H1 (cell line): Measurements from ENCODE around the gene AP3S1. TPM values are rescaled to one million over a fixed set of nuclear protein-coding genes. Genes with fewer than 3 reads are reported as not detected.
A peak's percentile ranks its signal among the peaks of the same experiment; 100 is the strongest.

ENCODE experiments used
- ASH2L ChIP-seq: fragments of 200-600, 300-600 bp; sonication (generic); IDR thresholded peaks from one replicate; pipeline ENCODE4 v1.7.1; 2017; ENCODE audit warnings: low read length
- BCL11A ChIP-seq, 2 experiments: IDR thresholded peaks; one replicate each; pipeline ENCODE4 v1.6.1; 2011; ENCODE audit warnings: low read depth in 2 of 2, low read length in 2 of 2, mild to moderate bottlenecking in 2 of 2
- CBX8 ChIP-seq: fragments of 300-800, 300-1000 bp; sonication (generic); IDR thresholded peaks from 2 replicates; pipeline ENCODE4 v1.7.1; 2016; ENCODE audit warnings: low read depth, low read length, borderline replicate concordance
- CEBPB ChIP-seq: IDR thresholded peaks from 2 replicates; pipeline ENCODE4 v1.6.1; 2012; ENCODE audit warnings: low read depth, low read length
- CREB1 ChIP-seq: IDR thresholded peaks from 2 replicates; pipeline ENCODE4 v1.6.1; 2012; ENCODE audit warnings: inconsistent platforms
- CTBP2 ChIP-seq: IDR thresholded peaks from 2 replicates; pipeline ENCODE4 v1.7.0; 2011; ENCODE audit warnings: borderline replicate concordance, mild to moderate bottlenecking, moderate library complexity, mixed read lengths, low read length; ENCODE audit not compliant: insufficient read depth, insufficient read length
- EZH2 ChIP-seq: fragments of 200-600 bp; sonication (generic); IDR thresholded peaks from 2 replicates; pipeline ENCODE4 v1.7.1; 2012; ENCODE audit warnings: low read depth, mild to moderate bottlenecking, moderate library complexity, low read length, inconsistent platforms; ENCODE audit not compliant: severe bottlenecking
- HDAC6 ChIP-seq: IDR thresholded peaks from one replicate; pipeline ENCODE4 v1.7.1; 2012; ENCODE audit warnings: low read depth, mild to moderate bottlenecking, inconsistent platforms, low read length, moderate library complexity
- JUN ChIP-seq: IDR thresholded peaks from 2 replicates; pipeline ENCODE4 v1.6.1; 2011; ENCODE audit warnings: low read depth, mild to moderate bottlenecking, improper control_type of control experiment, low read length
- KDM1A ChIP-seq: fragments of 200-600, 300-600 bp; sonication (generic); IDR thresholded peaks from 2 replicates; pipeline ENCODE4 v1.7.1; 2016; ENCODE audit warnings: mild to moderate bottlenecking, low read length, borderline replicate concordance
- KDM5A ChIP-seq: fragments of 200-600 bp; IDR thresholded peaks from 2 replicates; pipeline ENCODE4 v1.7.1; 2012; ENCODE audit warnings: mild to moderate bottlenecking, low read length, inconsistent platforms, mixed read lengths
- NRF1 ChIP-seq: IDR thresholded peaks from 2 replicates; pipeline ENCODE4 v1.6.1; 2011; ENCODE audit warnings: mild to moderate bottlenecking, low read depth, low read length, improper control_type of control experiment
- PHF8 ChIP-seq: fragments of 200-600 bp; sonication (generic); conservative IDR thresholded peaks from 2 replicates; pipeline ENCODE4 v1.7.1; 2012; ENCODE audit warnings: low read depth, mild to moderate bottlenecking, inconsistent platforms, low read length, moderate library complexity
- POLR2AphosphoS5 ChIP-seq: IDR thresholded peaks from 2 replicates; pipeline ENCODE4 v1.6.1; 2011; ENCODE audit warnings: low read depth, low read length
- POU5F1 ChIP-seq: IDR thresholded peaks from 2 replicates; pipeline ENCODE4 v1.6.1; 2011; ENCODE audit warnings: low read depth, mild to moderate bottlenecking, low read length, moderate library complexity
- RBBP5 ChIP-seq: IDR thresholded peaks from 2 replicates; pipeline ENCODE4 v1.7.1; 2012; ENCODE audit warnings: low read depth, mild to moderate bottlenecking, inconsistent platforms, low read length, moderate library complexity, borderline replicate concordance
- RNF2 ChIP-seq: fragments of 200-900, 300-1000 bp; sonication (generic); IDR thresholded peaks from 2 replicates; pipeline ENCODE4 v1.7.1; 2016; ENCODE audit warnings: borderline replicate concordance, low read depth, mild to moderate bottlenecking, antibody characterized with exemption, low read length; ENCODE audit not compliant: poor library complexity, severe bottlenecking; ENCODE audit errors: missing control alignments
- RXRA ChIP-seq: IDR thresholded peaks from 2 replicates; pipeline ENCODE4 v1.6.1; 2011; ENCODE audit warnings: low read depth, mild to moderate bottlenecking, low read length, moderate library complexity; ENCODE audit not compliant: insufficient read depth
- SP4 ChIP-seq: IDR thresholded peaks from 2 replicates; pipeline ENCODE4 v1.6.1; 2012; ENCODE audit warnings: low read length, inconsistent platforms
- YY1 ChIP-seq: IDR thresholded peaks from 2 replicates; pipeline ENCODE4 v1.6.1; 2011; ENCODE audit warnings: low read depth, mild to moderate bottlenecking, low read length
- polyA plus RNA-seq, 7 experiments: library from polyadenylated mRNA; depleted of rRNA in 3 of 7; stranded (reverse) in 5 of 7; unstranded in 2 of 7; fragments of >200 nt in 5 of 7; fragments of 200-250 nt in 2 of 7; gene quantifications; 1 replicate in 5 of 7; 2 replicates in 1 of 7; 4 replicates in 1 of 7; pipeline versions ENCODE4 v1.2.1 to v1.2.3, GENCODE V29; 2011 to 2013; ENCODE audit warnings: missing spikeins in 2 of 7, mixed read lengths in 2 of 7
- total RNA-seq: library from RNA; stranded (reverse); fragmentation: NEBNext Ultra II Directional; extraction: Animal tissue kit (Norgen Biotek cat#: 25700); gene quantifications from 2 replicates; pipeline ENCODE4 v1.2.1, GENCODE V29; 2021
- TF ChIP-seq, protein P1 (sequence below): IDR thresholded peaks from 2 replicates; pipeline ENCODE4 v1.6.1; 2011; ENCODE audit warnings: low read depth, mild to moderate bottlenecking, low read length; ENCODE audit not compliant: insufficient read depth

The AP3S1 gene
- total and polyA plus RNA-seq, 2 of the 8 experiments (the other 6 are each of a cell fraction or from before 2014, with no cell fraction given) = 26.6 to 72.7 TPM

GRCh38 chr5:115841382-115842088 is at the start of gene AP3S1, which contains the start of gene ATG12 (continued):
- TF ChIP-seq NRF1 = 0 out of 2 replicates have a peak, but pooled peaks have one; percentile 7
- TF ChIP-seq SP4 = 0 out of 2 replicates have a peak, but pooled peaks have one; percentile 36
- TF ChIP-seq CTBP2 = peak; percentile 14
- TF ChIP-seq KDM1A = no peak
- TF ChIP-seq RXRA = no peak
- peak; percentile 95 for TF ChIP-seq POLR2AphosphoS5
- TF ChIP-seq EZH2 = no peak
- no peak for TF ChIP-seq JUN
- no peak; the same call in 1 of the 2 replicates for TF ChIP-seq PHF8
- TF ChIP-seq POU5F1 = no peak
- no peak for TF ChIP-seq CBX8
- no peak for TF ChIP-seq BCL11A (IDR thresholded peaks at IDR 0.05; ENCODE audit: low read depth in 2 of 2, low read length in 2 of 2)
- TF ChIP-seq ASH2L = peak; percentile 97
- TF ChIP-seq YY1 = peak; percentile 97
- no peak for TF ChIP-seq HDAC6
- TF ChIP-seq, protein P1, sequence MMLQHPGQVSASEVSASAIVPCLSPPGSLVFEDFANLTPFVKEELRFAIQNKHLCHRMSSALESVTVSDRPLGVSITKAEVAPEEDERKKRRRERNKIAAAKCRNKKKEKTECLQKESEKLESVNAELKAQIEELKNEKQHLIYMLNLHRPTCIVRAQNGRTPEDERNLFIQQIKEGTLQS = no peak
- TF ChIP-seq CREB1 = peak; percentile 87
- TF ChIP-seq RBBP5 = no peak; the same call in 1 of the 2 replicates
- TF ChIP-seq CEBPB = no peak
- no peak for TF ChIP-seq RNF2
- TF ChIP-seq KDM5A = peak; percentile 89; the same call in 1 of the 2 replicates
